Inferior parietal cortex (tissue), 1 donor: ENCODE data around the gene PTPRN2.
A peak's percentile ranks its signal among the peaks of the same experiment; 100 is the strongest.
"Not testable (repeated sequence)": the region's sequence is repeated elsewhere in the genome, so short reads cannot be mapped to it uniquely, and the experiment has no call there.

Source experiments
- DNase-seq: peaks from one replicate; pipeline ENCODE4 v3.0.0-alpha.2; 2016; ENCODE audit errors: extremely low spot score

PTPRN2 gene

DNA sequence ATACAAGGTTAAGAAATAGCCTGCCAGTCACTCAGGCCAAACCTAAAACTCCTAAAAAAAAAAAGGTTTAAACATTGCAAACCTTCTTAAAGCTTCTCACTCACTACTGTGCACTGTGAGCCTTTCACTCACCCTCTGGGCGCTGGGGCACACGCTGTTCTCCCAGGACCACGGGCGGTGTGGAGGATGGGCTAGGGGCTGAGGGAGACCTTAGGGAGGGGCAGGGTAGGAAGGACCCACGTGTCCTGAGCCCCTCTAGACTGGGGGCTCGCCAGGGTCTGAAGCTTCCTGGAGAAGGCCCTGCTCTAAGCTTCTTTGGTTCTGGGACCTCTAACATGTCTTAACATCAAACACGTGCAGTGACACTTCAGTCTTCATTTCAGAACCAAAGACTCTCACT is 681.0 kb downstream of the PTPRN2 start:
- no peak for DNase-seq

GRCh38 chr7:157905651-157906461 is 681.8 kb downstream of the PTPRN2 start:
- DNase-seq = no peak

DNA sequence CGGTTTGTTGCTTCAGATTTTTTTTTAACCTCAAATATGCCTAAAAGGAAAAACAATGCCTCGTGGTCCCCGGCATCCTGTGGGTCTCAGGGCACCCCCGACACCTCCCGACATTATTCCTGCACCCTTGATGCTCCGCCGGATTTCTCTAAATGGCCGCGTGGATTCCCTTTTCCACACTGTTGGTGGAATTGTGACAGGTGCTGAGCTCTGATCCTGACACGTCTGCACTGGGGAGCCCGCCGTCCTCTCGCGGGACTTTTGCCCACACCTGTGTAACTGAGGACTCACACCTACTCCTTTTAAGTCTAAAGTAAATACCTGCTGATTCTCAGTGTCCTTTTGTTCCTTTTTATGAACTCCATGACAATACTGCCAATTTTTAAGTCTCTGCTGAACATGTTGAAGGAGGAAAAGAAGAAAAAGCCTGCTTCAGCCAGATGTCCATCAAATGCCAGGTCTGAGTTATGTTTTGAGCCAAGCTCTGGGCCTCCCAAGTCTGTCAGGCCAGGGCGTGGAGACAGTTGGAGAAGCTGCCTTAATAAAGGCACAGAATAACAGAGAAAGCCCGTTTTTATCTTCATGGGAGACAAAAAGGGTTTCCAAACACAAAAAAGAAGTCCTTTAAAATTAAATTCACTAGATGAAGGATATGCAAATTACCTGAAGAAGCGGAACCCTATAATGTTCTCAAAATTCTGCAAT is 682.6 kb downstream of the PTPRN2 start:
- DNase-seq = no peak

GRCh38 chr7:157904211-157904865 is 683.3 kb downstream of the PTPRN2 start:
- DNase-seq = no peak

GRCh38 chr7:157903710-157904109 is 683.9 kb downstream of the PTPRN2 start:
- DNase-seq = peak; percentile 63

GRCh38 chr7:157903296-157903695 is 684.3 kb downstream of the PTPRN2 start:
- DNase-seq = no peak

DNA sequence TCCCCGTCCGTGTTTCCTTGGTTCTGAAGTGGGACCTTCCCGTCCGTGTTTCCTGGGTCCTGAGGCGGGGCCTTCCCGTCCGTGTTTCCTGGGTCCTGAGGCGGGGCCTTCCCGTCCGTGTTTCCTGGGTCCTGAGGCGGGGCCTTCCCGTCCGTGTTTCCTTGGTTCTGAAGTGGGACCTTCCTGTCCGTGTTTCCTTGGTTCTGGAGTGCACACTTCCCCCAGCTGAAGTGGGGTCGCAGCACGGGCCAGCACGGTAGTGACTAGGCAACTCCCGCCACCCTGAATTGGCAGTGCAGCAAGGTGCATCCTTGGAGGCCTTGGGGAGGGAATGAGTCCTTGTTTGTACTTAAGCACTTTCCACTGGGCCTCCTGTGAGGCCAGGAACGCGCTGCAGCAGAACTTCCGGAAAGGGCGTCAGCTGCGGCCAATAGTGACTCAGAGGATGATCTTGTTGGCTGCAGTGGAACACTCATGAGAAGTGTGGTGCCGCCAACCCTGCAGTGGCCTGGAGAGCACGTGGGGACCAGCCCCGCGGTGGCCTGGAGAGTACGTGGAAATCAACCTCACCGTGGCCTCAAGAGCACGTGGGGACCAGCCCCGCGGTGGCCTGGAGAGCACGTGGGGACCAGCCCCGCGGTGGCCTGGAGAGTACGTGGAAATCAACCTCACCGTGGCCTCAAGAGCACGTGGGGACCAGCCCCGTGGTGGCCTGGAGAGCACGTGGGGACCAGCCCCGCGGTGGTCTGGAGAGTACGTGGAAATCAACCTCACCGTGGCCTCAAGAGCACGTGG is 685.6 kb downstream of the PTPRN2 start:
- not testable (repeated sequence) for DNase-seq

GRCh38 chr7:157901166-157901565 is 686.5 kb downstream of the PTPRN2 start:
- no peak for DNase-seq

- DNase-seq = no peak
These were observed 687.1 kb downstream of the PTPRN2 start for GRCh38 chr7:157900556-157900955.

DNA sequence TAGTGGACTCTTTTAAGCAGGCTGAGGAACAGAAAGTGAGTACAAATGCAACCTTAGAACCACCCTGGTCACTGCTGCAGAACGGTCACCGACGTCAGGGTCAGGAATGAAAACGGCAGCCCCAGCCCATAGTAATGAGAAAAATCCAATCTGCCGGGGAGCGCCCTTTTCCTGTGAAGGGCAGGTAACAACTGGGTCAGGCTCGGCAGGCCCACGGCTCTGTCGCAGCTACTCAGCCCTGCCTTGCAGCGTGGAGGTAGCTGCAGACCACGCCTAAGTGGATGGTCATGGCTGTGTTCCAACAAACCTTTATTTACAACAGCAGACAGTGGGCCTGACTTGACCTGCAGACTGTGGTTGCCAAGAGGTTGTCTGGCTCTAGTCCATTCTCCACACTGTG is 687.6 kb downstream of the PTPRN2 start:
- DNase-seq = no peak

GRCh38 chr7:157898802-157899505 is 688.7 kb downstream of the PTPRN2 start:
- DNase-seq = no peak

GRCh38 chr7:157898261-157898660 is 689.4 kb downstream of the PTPRN2 start:
- DNase-seq = no peak

DNA sequence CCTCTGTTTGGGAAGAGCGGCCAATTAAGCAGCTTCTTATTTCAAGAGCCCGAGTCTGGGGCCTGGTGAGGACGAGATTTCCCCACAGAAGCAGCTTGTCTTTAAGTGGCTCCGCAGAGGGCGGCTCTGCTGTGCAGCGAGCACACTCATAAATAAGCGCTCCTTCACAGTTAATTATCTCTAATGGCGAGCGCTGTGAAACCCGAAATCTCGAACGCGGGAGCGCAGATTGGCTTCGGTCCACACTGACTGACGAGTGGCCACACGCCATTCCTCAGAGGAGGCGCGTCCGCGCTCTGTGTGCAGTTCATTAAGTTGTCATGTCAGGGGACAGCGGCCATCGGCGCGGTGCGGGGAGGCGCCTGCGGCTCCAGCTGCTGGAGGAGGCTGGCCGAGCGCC is 689.9 kb downstream of the PTPRN2 start:
- no peak for DNase-seq

- no peak for DNase-seq
These were observed 690.7 kb downstream of the PTPRN2 start for GRCh38 chr7:157896774-157897555.

- not testable (repeated sequence) for DNase-seq
These were observed 691.3 kb downstream of the PTPRN2 start for GRCh38 chr7:157896376-157896675.

DNA sequence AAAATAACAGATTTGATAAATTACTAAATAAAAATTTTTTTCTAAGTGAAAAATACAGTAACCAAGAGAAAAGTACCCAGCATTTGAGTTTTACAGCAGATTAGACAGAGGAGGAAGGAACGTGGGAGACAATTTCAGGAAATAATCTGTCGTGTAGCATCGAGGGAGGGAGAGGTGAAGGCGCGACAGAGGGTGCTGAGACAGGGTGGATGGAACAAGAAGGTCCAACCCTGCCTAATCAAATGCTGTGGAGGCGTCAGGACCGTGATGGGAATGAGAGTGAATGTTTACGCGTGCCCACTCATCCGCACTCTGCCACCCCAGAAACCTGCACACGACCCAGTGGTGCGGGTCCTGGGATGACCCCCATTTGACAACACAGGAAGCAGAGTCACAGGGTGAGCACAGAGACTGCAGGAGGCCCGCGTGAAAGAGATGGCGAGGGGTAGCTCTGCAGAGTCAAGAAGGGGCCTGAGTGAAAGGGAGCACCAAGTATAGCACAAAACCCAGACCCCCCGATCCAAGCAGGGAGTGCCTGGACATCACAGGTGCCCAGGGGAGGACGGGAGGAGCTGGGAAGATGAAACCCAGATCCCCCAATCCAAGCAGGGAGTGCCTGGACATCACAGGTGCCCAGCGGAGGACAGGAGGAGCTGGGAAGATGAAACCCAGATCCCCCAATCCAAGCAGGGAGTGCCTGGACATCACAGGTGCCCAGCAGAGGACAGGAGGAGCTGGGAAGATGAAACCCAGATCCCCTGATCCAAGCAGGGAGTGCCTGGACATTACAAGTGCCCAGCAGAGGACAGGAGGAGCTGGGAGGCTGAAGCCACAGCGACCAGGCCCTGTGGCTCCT is 691.9 kb downstream of the PTPRN2 start:
- DNase-seq = no peak

- not testable (repeated sequence) for DNase-seq
These were observed 692.5 kb downstream of the PTPRN2 start for GRCh38 chr7:157895098-157895497.

DNA sequence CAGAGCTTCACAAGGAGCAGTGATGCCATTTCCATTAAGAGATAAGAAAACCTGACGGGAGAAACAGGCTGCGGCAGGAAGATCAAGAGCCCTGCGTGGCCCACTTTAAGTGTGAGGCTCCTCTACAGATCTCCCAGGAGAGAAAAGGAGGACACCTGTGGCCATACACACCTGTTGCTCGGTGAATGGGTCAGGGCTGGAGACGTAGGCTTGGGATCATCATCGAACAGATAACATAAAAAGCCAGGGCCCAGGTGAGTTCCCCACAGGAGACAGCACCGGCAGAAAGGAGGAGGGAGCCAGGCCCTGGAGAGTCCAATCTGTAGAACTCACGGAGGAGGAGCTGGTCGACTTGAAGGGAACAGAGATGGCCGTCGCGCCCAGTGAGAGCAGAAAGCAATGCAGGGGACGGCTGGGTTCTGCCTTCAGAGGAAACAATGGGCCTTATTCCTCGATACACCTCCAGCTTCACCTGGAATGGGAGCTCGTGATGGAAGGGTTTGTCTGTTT is 694.0 kb downstream of the PTPRN2 start:
- DNase-seq = no peak

DNA sequence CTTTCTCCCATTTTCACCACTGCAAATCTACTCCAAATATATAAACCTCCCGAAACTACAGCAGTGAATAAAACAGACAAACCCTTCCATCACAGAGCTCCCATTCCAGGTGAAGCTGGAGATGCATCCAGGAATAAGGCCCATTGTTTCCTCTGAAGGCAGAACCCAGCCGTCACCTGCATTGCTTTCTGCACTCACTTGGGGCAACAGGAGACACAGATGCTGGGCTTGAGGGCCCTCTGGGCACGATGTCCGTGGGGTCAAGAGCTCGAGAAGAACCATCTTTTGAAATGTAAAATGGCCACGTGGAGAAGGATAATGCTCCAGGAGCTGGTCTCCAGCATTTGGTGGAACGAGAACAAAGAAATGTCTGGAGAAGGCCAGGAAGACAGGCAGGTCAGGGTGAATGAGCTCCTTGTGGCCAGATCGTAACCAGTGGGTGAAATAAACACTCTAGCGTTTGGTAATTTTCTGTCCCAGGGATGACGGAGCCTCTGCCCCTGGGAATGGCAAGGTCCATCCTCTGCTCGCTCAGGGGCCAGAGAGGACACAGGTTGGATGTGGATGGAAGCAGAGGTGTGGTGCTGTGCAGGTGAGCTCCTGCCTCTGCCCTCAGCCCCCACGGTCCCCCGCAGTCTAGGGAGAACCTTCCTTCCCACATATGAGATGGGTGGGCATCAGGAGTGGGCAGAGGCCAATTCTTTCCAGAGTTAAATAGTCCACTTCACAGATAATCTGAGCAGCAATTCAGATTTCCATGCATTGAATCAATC is 694.7 kb downstream of the PTPRN2 start:
- no peak for DNase-seq
